ENCODE results near the gene SLC47A1. TPM values are rescaled to one million over a fixed set of nuclear protein-coding genes. Genes with fewer than 3 reads are reported as not detected.
A peak's percentile ranks its signal among the peaks of the same experiment; 100 is the strongest.

SLC47A1 gene, protein sequence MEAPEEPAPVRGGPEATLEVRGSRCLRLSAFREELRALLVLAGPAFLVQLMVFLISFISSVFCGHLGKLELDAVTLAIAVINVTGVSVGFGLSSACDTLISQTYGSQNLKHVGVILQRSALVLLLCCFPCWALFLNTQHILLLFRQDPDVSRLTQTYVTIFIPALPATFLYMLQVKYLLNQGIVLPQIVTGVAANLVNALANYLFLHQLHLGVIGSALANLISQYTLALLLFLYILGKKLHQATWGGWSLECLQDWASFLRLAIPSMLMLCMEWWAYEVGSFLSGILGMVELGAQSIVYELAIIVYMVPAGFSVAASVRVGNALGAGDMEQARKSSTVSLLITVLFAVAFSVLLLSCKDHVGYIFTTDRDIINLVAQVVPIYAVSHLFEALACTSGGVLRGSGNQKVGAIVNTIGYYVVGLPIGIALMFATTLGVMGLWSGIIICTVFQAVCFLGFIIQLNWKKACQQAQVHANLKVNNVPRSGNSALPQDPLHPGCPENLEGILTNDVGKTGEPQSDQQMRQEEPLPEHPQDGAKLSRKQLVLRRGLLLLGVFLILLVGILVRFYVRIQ
- 4.6 TPM for polyA plus RNA-seq (2013, experiment 1 of 2)
- 4.6 TPM for polyA plus RNA-seq (2013, experiment 2 of 2)

DNA sequence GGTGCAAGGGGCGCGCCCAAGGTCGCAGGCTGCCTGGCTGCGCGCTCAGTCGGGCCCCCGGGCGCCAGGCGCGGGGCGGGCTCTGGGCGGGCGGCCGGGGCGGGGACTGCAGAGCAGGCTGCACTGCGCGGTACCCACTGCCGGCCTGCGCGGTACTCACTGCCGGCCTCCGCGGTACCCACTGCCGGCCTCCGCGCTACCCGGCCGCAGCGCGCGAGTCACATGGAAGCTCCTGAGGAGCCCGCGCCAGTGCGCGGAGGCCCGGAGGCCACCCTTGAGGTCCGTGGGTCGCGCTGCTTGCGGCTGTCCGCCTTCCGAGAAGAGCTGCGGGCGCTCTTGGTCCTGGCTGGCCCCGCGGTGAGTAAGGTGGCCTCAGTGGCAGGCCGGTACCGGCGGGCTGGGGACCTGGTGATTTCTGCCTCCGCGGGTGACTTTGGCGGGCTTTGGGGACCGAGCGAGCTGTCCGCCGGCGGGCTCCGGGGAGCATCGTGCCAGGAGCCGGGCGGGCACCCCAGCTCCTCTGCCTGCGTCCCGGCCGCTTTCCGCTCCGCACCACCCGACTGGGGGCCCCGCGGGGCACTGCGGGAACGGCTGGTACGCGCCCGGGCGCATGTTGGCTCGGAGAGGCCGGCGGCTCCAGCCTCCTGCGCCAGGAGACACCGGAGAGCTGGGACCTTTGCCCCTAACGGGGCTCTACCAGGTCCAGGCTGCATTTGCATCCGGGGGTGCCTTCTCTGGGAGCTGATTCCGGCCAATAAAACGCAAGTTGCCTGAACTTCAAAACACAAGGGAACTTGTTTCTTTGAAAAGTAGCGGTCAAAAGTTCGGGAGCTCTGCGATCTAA lies at the start of gene SLC47A1:
TSS of gene SLC47A1 (plus strand) at position 137 of the 844 bp plus-strand sequence. CDS start at position 223, 86 bp downstream.
- Histone ChIP-seq H4K8ac (ENCODE audit: low read depth, low read length) (no peak within 1 kb of the TSS), H3K4me2 (ENCODE audit: low read length) (peak within 1 kb of the TSS; percentile 79), H3K27ac (ENCODE audit: low read depth, low read length) (no peak within 1 kb of the TSS), H4K5ac (ENCODE audit: low read length) (no peak within 1 kb of the TSS), H2BK5ac (ENCODE audit: low read length) (no peak within 1 kb of the TSS), H3K79me2 (ENCODE audit: control insufficient read depth, insufficient read depth, low read length) (no peaks in the 10 kb centered on the region), H2BK120ac (ENCODE audit: low read depth, low read length) (peak within 1 kb of the TSS; percentile 18), H3K56ac (ENCODE audit: low read length) (peak within 1 kb of the TSS; percentile 87), H3K9ac (ENCODE audit: low read length) (peak within 1 kb of the TSS; percentile 69), H3K18ac (ENCODE audit: low read length) (peak within 1 kb of the TSS; percentile 78), H2AK5ac (ENCODE audit: low read length) (no peak within 1 kb of the TSS), H3K4ac (ENCODE audit: low read depth, low read length) (peak within 1 kb of the TSS; percentile 45), H3K4me1 (ENCODE audit: control insufficient read depth, low read depth, low read length) (peaks cover 2% of the 10 kb centered on the region), H3K4me3 (ENCODE audit: low read length) (peak within 1 kb of the TSS; percentile 57), H3K36me3 (ENCODE audit: control insufficient read depth, insufficient read depth, low read length) (no peaks in the 10 kb centered on the region), H3K23ac (ENCODE audit: low read length) (peak within 1 kb of the TSS; percentile 68), H2BK15ac (replicated peaks; ENCODE audit: low read depth) (no peak within 1 kb of the TSS), H3K79me1 (ENCODE audit: low read length) (no peaks in the 10 kb centered on the region), H3K27me3 (ENCODE audit: insufficient read depth, low read length, poor library complexity) (peaks cover 7% of the 10 kb centered on the region)
- no CpG with 5 or more reads among the region's 87 CpGs for WGBS (ENCODE audit: extremely low coverage, insufficient coverage, low lambda C conversion rate)
- peak; percentile 37 for DNase-seq

DNA sequence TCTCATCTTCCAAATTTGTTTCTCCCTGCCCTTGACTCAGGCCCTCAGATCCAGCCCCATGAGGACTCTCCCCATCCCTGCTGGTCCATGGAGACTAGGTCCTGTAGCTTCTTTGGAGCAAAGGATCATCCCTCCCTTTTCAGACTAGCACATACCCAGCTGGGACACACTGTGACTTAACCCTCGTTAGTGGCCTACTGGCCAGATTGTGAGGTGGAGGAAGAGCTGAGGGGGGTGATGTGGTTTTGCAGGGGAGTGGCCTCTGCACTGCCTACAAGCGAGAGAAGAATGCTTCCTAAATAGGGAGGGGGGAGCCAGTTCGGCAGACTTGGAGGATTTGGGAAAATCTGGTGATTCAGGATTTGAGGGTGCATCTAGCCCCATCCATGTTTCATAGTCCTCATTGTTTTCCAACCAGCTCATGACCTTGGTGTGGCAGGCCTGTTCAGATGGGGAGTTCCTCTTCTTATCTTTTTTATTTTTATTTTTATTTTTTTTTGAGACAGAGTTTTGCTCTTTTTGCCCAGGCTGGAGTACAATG lies 47.8 kb upstream of the SLC47A1 start:
- peaks cover 3% of the 10 kb centered on the region for H3K4me1 ChIP-seq (ENCODE audit: control insufficient read depth, low read depth, low read length)

DNA sequence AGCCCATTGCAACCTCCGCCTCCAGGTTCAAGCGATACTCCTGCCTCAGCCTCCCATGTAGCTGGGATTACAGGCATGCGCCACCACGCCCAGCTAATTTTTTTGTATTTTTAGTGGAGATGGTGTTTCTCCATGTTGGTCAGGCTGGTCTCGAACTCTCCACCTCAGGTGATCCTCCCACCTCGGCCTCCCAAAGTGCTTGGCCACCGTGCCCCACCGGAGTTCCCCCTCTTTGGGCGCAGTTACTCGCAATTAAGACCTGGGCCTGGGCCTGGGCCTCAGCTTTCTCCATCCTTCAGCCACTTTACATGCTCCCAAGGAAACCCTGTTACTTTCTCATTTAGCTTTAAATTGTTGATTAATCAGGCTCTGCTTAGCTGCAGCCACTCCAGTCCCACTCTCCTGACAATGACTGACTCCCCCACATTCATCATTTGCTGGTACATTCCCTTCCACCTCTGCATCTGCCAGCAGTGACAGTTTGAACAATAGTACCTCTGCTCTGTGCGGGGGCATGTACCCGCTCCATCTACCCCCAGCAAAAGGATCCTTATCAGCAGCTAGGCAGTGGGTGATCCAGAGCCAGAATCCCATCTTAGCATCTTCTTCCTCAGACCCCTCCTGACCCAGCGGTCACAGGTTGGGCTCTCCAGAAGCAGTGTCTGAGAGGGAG lies 47.2 kb upstream of the SLC47A1 start:
- Histone ChIP-seq H3K79me2 (ENCODE audit: control insufficient read depth, insufficient read depth, low read length) (no peaks in the 10 kb centered on the region), H3K9ac (ENCODE audit: low read length) (no peak overlapping the region), H3K4ac (ENCODE audit: low read depth, low read length) (no peak overlapping the region), H4K5ac (ENCODE audit: low read length) (no peak overlapping the region), H3K27me3 (ENCODE audit: insufficient read depth, low read length, poor library complexity) (no peaks in the 10 kb centered on the region), H2BK15ac (replicated peaks; ENCODE audit: low read depth) (no peak overlapping the region), H2BK5ac (ENCODE audit: low read length) (no peak overlapping the region), H2AK5ac (ENCODE audit: low read length) (peak overlapping the region; percentile 82), H3K36me3 (ENCODE audit: control insufficient read depth, insufficient read depth, low read length) (no peaks in the 10 kb centered on the region), H3K56ac (ENCODE audit: low read length) (peak overlapping the region; percentile 42), H3K4me2 (ENCODE audit: low read length) (no peak overlapping the region), H3K18ac (ENCODE audit: low read length) (no peak overlapping the region), H3K4me1 (ENCODE audit: control insufficient read depth, low read depth, low read length) (peaks cover 3% of the 10 kb centered on the region), H3K27ac (ENCODE audit: low read depth, low read length) (no peak overlapping the region), H4K8ac (ENCODE audit: low read depth, low read length) (no peak overlapping the region), H3K4me3 (ENCODE audit: low read length) (no peak overlapping the region), H3K79me1 (ENCODE audit: low read length) (no peaks in the 10 kb centered on the region), H2BK120ac (ENCODE audit: low read depth, low read length) (no peak overlapping the region), H3K23ac (ENCODE audit: low read length) (no peak overlapping the region)
- WGBS (ENCODE audit: extremely low coverage, insufficient coverage, low lambda C conversion rate) = no CpG with 5 or more reads among the region's 13 CpGs
- DNase-seq = no peak

More for the DNA sequence above, 47.8 kb upstream of the SLC47A1 start:
- no peak overlapping the region for H2BK5ac ChIP-seq (ENCODE audit: low read length)
- H3K9ac ChIP-seq (ENCODE audit: low read length) = no peak overlapping the region
- H3K18ac ChIP-seq (ENCODE audit: low read length) = no peak overlapping the region
- no peak overlapping the region for H3K27ac ChIP-seq (ENCODE audit: low read depth, low read length)
- H4K8ac ChIP-seq (ENCODE audit: low read depth, low read length) = no peak overlapping the region
- WGBS (ENCODE audit: extremely low coverage, insufficient coverage, low lambda C conversion rate) = no CpG with 5 or more reads among the region's 3 CpGs
- no peak overlapping the region for H2BK120ac ChIP-seq (ENCODE audit: low read depth, low read length)
- H4K5ac ChIP-seq (ENCODE audit: low read length) = no peak overlapping the region
- H3K27me3 ChIP-seq (ENCODE audit: insufficient read depth, low read length, poor library complexity) = no peaks in the 10 kb centered on the region
- no peaks in the 10 kb centered on the region for H3K79me2 ChIP-seq (ENCODE audit: control insufficient read depth, insufficient read depth, low read length)
- no peaks in the 10 kb centered on the region for H3K36me3 ChIP-seq (ENCODE audit: control insufficient read depth, insufficient read depth, low read length)
- H3K79me1 ChIP-seq (ENCODE audit: low read length) = no peaks in the 10 kb centered on the region
- DNase-seq = peak; percentile 59
- H3K4me2 ChIP-seq (ENCODE audit: low read length) = no peak overlapping the region
- no peak overlapping the region for H2BK15ac ChIP-seq (replicated peaks; ENCODE audit: low read depth)
- H3K4ac ChIP-seq (ENCODE audit: low read depth, low read length) = peak overlapping the region; percentile 38
- H2AK5ac ChIP-seq (ENCODE audit: low read length) = no peak overlapping the region
- H3K4me3 ChIP-seq (ENCODE audit: low read length) = no peak overlapping the region
- H3K23ac ChIP-seq (ENCODE audit: low read length) = no peak overlapping the region
- H3K56ac ChIP-seq (ENCODE audit: low read length) = no peak overlapping the region

DNA sequence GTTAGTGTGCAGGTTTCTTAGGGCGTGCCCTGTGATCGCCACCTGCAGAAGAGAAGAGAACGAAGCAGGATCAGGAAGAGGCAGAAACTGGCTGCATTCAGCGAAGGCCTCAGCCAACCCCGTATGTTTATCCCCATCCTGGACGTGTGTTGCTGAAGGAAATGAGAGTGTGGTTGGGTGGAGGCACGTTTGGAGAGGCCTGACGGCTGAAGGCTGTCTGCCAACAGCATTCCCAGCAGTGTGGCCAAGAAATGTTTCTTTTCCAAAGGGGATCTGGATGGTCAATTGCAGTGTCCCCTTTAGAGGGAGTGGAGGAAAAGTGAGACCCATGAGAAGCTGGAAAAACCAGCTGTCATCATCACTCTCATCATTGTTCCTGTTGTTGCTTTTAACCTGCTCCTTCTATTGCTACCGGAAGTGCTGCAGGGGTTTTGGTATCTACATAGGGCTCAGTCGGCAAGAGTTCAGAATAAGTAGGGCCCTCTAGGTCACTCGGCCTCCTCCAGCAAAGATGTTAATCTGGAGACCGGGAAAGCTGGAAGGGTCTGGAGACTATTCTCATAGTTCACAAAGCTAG lies 46.5 kb upstream of the SLC47A1 start:
- no peaks in the 10 kb centered on the region for H3K36me3 ChIP-seq (ENCODE audit: control insufficient read depth, insufficient read depth, low read length)
- peak overlapping the region; percentile 35 for H2AK5ac ChIP-seq (ENCODE audit: low read length)
- no peak overlapping the region for H3K4me3 ChIP-seq (ENCODE audit: low read length)
- H3K56ac ChIP-seq (ENCODE audit: low read length) = peak overlapping the region; percentile 39
- H3K4me2 ChIP-seq (ENCODE audit: low read length) = no peak overlapping the region
- H2BK120ac ChIP-seq (ENCODE audit: low read depth, low read length) = no peak overlapping the region
- H3K27me3 ChIP-seq (ENCODE audit: insufficient read depth, low read length, poor library complexity) = no peaks in the 10 kb centered on the region
- H2BK15ac ChIP-seq (replicated peaks; ENCODE audit: low read depth) = no peak overlapping the region
- no peak overlapping the region for H4K5ac ChIP-seq (ENCODE audit: low read length)
- no peak overlapping the region for H2BK5ac ChIP-seq (ENCODE audit: low read length)
- no peaks in the 10 kb centered on the region for H3K79me1 ChIP-seq (ENCODE audit: low read length)
- no peak for DNase-seq
- no peak overlapping the region for H3K18ac ChIP-seq (ENCODE audit: low read length)
- no peaks in the 10 kb centered on the region for H3K79me2 ChIP-seq (ENCODE audit: control insufficient read depth, insufficient read depth, low read length)
- no peak overlapping the region for H3K4ac ChIP-seq (ENCODE audit: low read depth, low read length)
- WGBS (ENCODE audit: extremely low coverage, insufficient coverage, low lambda C conversion rate) = no CpG with 5 or more reads among the region's 12 CpGs
- no peak overlapping the region for H3K23ac ChIP-seq (ENCODE audit: low read length)
- peaks cover 3% of the 10 kb centered on the region for H3K4me1 ChIP-seq (ENCODE audit: control insufficient read depth, low read depth, low read length)
- H3K9ac ChIP-seq (ENCODE audit: low read length) = no peak overlapping the region
- no peak overlapping the region for H3K27ac ChIP-seq (ENCODE audit: low read depth, low read length)
- no peak overlapping the region for H4K8ac ChIP-seq (ENCODE audit: low read depth, low read length)

DNA sequence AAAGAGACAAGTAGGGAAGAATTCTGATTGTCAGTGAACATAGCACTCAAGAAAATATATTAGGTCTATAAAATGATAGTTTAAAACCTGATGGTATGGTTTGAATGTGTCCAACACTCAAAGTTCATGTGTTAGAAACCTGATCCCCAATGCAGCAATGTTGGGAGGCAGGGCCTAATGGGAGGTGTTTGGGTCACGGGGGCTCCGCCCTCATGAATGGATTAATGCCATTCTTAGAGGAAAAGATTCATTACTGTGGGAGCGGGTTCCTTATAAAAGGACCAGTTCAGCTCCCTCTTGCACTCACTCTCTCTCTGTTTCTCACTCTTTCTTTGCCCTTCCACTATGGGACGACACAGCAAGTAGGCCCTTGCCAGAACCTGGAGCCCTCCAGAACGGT lies 41.5 kb upstream of the SLC47A1 start:
- H3K18ac ChIP-seq (ENCODE audit: low read length) = peak overlapping the region; percentile 45
- no peak overlapping the region for H3K4me2 ChIP-seq (ENCODE audit: low read length)
- H2BK5ac ChIP-seq (ENCODE audit: low read length) = peak overlapping the region; percentile 13
- no peak overlapping the region for H4K5ac ChIP-seq (ENCODE audit: low read length)
- no peak overlapping the region for H2BK15ac ChIP-seq (replicated peaks; ENCODE audit: low read depth)
- no peak overlapping the region for H4K8ac ChIP-seq (ENCODE audit: low read depth, low read length)
- H3K36me3 ChIP-seq (ENCODE audit: control insufficient read depth, insufficient read depth, low read length) = no peaks in the 10 kb centered on the region
- H3K9ac ChIP-seq (ENCODE audit: low read length) = no peak overlapping the region
- H2AK5ac ChIP-seq (ENCODE audit: low read length) = no peak overlapping the region
- H3K4me1 ChIP-seq (ENCODE audit: control insufficient read depth, low read depth, low read length) = peaks cover 3% of the 10 kb centered on the region
- DNase-seq = no peak
- no peaks in the 10 kb centered on the region for H3K79me1 ChIP-seq (ENCODE audit: low read length)
- H3K79me2 ChIP-seq (ENCODE audit: control insufficient read depth, insufficient read depth, low read length) = no peaks in the 10 kb centered on the region
- H3K27me3 ChIP-seq (ENCODE audit: insufficient read depth, low read length, poor library complexity) = no peaks in the 10 kb centered on the region
- H3K27ac ChIP-seq (ENCODE audit: low read depth, low read length) = no peak overlapping the region
- no peak overlapping the region for H3K23ac ChIP-seq (ENCODE audit: low read length)
- H2BK120ac ChIP-seq (ENCODE audit: low read depth, low read length) = no peak overlapping the region
- WGBS (ENCODE audit: extremely low coverage, insufficient coverage, low lambda C conversion rate) = no CpG with 5 or more reads among the region's 5 CpGs
- no peak overlapping the region for H3K4me3 ChIP-seq (ENCODE audit: low read length)
- no peak overlapping the region for H3K56ac ChIP-seq (ENCODE audit: low read length)
- no peak overlapping the region for H3K4ac ChIP-seq (ENCODE audit: low read depth, low read length)

Data from mesendoderm (in vitro differentiated cells).